ENCODE data around the gene COLEC12. TPM values are rescaled to one million over a fixed set of nuclear protein-coding genes. Genes with fewer than 3 reads are reported as not detected.
A peak's percentile ranks its signal among the peaks of the same experiment; 100 is the strongest.
"Not testable (repeated sequence)": the region's sequence is repeated elsewhere in the genome, so short reads cannot be mapped to it uniquely, and the experiment has no call there.

COLEC12 gene
- total RNA-seq, 1 donor from 2014 or later = 13.5 TPM

- no peak for DNase-seq (ENCODE audit: low read depth, low spot score)
These were observed 85.5 kb downstream of the COLEC12 start for GRCh38 chr18:415047-415446.

- DNase-seq (ENCODE audit: low read depth, low spot score) = peak; percentile 47
These were observed 87.3 kb downstream of the COLEC12 start for GRCh38 chr18:413233-413632.

GRCh38 chr18:410047-410455 lies 90.5 kb downstream of the COLEC12 start:
- no peak for DNase-seq (ENCODE audit: low read depth, low spot score)

GRCh38 chr18:408367-408766 lies 92.1 kb downstream of the COLEC12 start:
- no peak for DNase-seq (ENCODE audit: low read depth, low spot score)

- no peak for DNase-seq (ENCODE audit: low read depth, low spot score)
These were observed 92.8 kb downstream of the COLEC12 start for GRCh38 chr18:407626-408224.

GRCh38 chr18:407191-407590 lies 93.3 kb downstream of the COLEC12 start:
- DNase-seq (ENCODE audit: low read depth, low spot score) = no peak

GRCh38 chr18:406677-407076 lies 93.8 kb downstream of the COLEC12 start:
- DNase-seq (ENCODE audit: low read depth, low spot score) = no peak

GRCh38 chr18:405006-405405 lies 95.5 kb downstream of the COLEC12 start:
- DNase-seq (ENCODE audit: low read depth, low spot score) = not testable (repeated sequence)

GRCh38 chr18:404061-404636 lies 96.4 kb downstream of the COLEC12 start:
- DNase-seq (ENCODE audit: low read depth, low spot score) = no peak

GRCh38 chr18:402129-402528 lies 98.4 kb downstream of the COLEC12 start:
- DNase-seq (ENCODE audit: low read depth, low spot score) = no peak

- no peak for DNase-seq (ENCODE audit: low read depth, low spot score)
These were observed 100.0 kb downstream of the COLEC12 start for GRCh38 chr18:400456-400855.

GRCh38 chr18:399631-400135 lies 100.8 kb downstream of the COLEC12 start:
- no peak for DNase-seq (ENCODE audit: low read depth, low spot score)

GRCh38 chr18:398935-399630 lies 101.4 kb downstream of the COLEC12 start:
- no peak for DNase-seq (ENCODE audit: low read depth, low spot score)

- no peak for DNase-seq (ENCODE audit: low read depth, low spot score)
These were observed 103.9 kb downstream of the COLEC12 start for GRCh38 chr18:396556-396955.

- no peak for DNase-seq (ENCODE audit: low read depth, low spot score)
These were observed 104.3 kb downstream of the COLEC12 start for GRCh38 chr18:396251-396555.

- DNase-seq (ENCODE audit: low read depth, low spot score) = no peak
These were observed 104.8 kb downstream of the COLEC12 start for GRCh38 chr18:395456-396250.

GRCh38 chr18:394987-395362 lies 105.5 kb downstream of the COLEC12 start:
- DNase-seq (ENCODE audit: low read depth, low spot score) = no peak

GRCh38 chr18:394262-394986 lies 106.1 kb downstream of the COLEC12 start:
- DNase-seq (ENCODE audit: low read depth, low spot score) = no peak

- DNase-seq (ENCODE audit: low read depth, low spot score) = no peak
These were observed 106.9 kb downstream of the COLEC12 start for GRCh38 chr18:393574-393957.

GRCh38 chr18:392928-393573 lies 107.5 kb downstream of the COLEC12 start:
- DNase-seq (ENCODE audit: low read depth, low spot score) = no peak

All from pulmonary artery endothelial cell (primary cell).